ENCODE data around the gene CCDC57. TPM values are rescaled to one million over a fixed set of nuclear protein-coding genes. Genes with fewer than 3 reads are reported as not detected.

The CCDC57 gene
- total and polyA plus RNA-seq, 9 of the 15 experiments (the other 6 are each of a cell fraction or from before 2014, with no cell fraction given), result 0.83 to 36.2 (median 13.6) TPM

GRCh38 chr17:82238472-82239201, 26.0 kb upstream of the CCDC57 start (continued):
- no peak for TF ChIP-seq HINFP (tag; conservative IDR thresholded peaks at IDR 0.05; ENCODE audit: low read depth)
- TF ChIP-seq ATF2 (CRISPR knock-in tag; IDR thresholded peaks at IDR 0.05), result no peak
- no peak for TF ChIP-seq KLF10 (CRISPR knock-in tag; IDR thresholded peaks at IDR 0.05)
- TF ChIP-seq CREM (IDR thresholded peaks at IDR 0.05; ENCODE audit: low read depth), result 0 out of 2 replicates have a peak, but pooled peaks have one; percentile 15
- no peak for TF ChIP-seq ZNF324 (CRISPR knock-in tag; IDR thresholded peaks at IDR 0.05)
- TF ChIP-seq FOXP4 (CRISPR knock-in tag; IDR thresholded peaks at IDR 0.05; ENCODE audit: borderline replicate concordance), result no peak
- TF ChIP-seq SRF (CRISPR knock-in tag; IDR thresholded peaks at IDR 0.05), result peak in 1 of 2 experiments; percentile 57; a peak in 1 of 4 replicates
- TF ChIP-seq BACH1 (tag; IDR thresholded peaks at IDR 0.05), result no peak
- TF ChIP-seq TRIM24 (IDR thresholded peaks at IDR 0.05), result 0 out of 4 replicates have a peak, but pooled peaks of 1 of the 2 experiments have one; percentile 8
- TF ChIP-seq ZNF121 (CRISPR knock-in tag; conservative IDR thresholded peaks at IDR 0.05), result no peak
- TF ChIP-seq ZNF174 (CRISPR knock-in tag; IDR thresholded peaks at IDR 0.05), result no peak
- TF ChIP-seq ZNF165 (CRISPR knock-in tag; IDR thresholded peaks at IDR 0.05; ENCODE audit: borderline replicate concordance), result no peak
- TF ChIP-seq HEY1 (CRISPR knock-in tag; IDR thresholded peaks at IDR 0.05; ENCODE audit: borderline replicate concordance), result no peak
- TF ChIP-seq WHSC1 (IDR thresholded peaks at IDR 0.05; ENCODE audit: low read length), result no peak
- no peak for TF ChIP-seq ARNT (IDR thresholded peaks at IDR 0.05)
- TF ChIP-seq POLR2H (tag; IDR thresholded peaks at IDR 0.05; ENCODE audit: low read depth), result no peak
- no peak for TF ChIP-seq ZNF785 (CRISPR knock-in tag; IDR thresholded peaks at IDR 0.05)
- TF ChIP-seq ELF1 (tag; IDR thresholded peaks at IDR 0.05), result peak; percentile 72; the same call in 1 of the 2 replicates
- TF ChIP-seq RUNX1 (IDR thresholded peaks at IDR 0.05; ENCODE audit: low read depth), result no peak
- no peak for TF ChIP-seq MEIS2 (IDR thresholded peaks at IDR 0.05; ENCODE audit: partially characterized antibody)
- TF ChIP-seq MCM2 (IDR thresholded peaks at IDR 0.05; ENCODE audit: low read depth), result no peak
- TF ChIP-seq LEF1 (IDR thresholded peaks at IDR 0.05), result 0 out of 2 replicates have a peak, but pooled peaks have one; percentile 26
- TF ChIP-seq THRA (IDR thresholded peaks at IDR 0.05), result no peak
- no peak for TF ChIP-seq PCBP1 (IDR thresholded peaks at IDR 0.05; ENCODE audit: low read depth, low read length, poor library complexity, severe bottlenecking)
